ENCODE data around the gene C1GALT1. TPM values are rescaled to one million over a fixed set of nuclear protein-coding genes. Genes with fewer than 3 reads are reported as not detected.

C1GALT1 gene
- total RNA-seq, 3 donors from 2014 or later, result 23.3 to 38.9 (median 30.1) TPM

GRCh38 chr7:7164591-7164990 lies 17.8 kb upstream of the C1GALT1 start:
- ATAC-seq (peak; percentile 42), DNase-seq (peak in 1 of 3 donors; percentile 36)
- H3K36me3 ChIP-seq (ENCODE audit: low read depth), result no peaks in the 10 kb centered on the region
- intact Hi-C loops (cut with DNase I, micrococcal nuclease), result no loop called here
- H3K9me3 ChIP-seq, result no peaks in the 10 kb centered on the region
- no peak for TF ChIP-seq CTCF (IDR thresholded peaks at IDR 0.05)
- no peaks in the 10 kb centered on the region for H3K4me1 ChIP-seq (ENCODE audit: low read depth)
- no peak overlapping the region for H3K4me3 ChIP-seq

GRCh38 chr7:7165372-7165771 lies 17.0 kb upstream of the C1GALT1 start:
- intact Hi-C loops (cut with DNase I, micrococcal nuclease), result no loop called here
- no peak for TF ChIP-seq CTCF (IDR thresholded peaks at IDR 0.05)
- DNase-seq (no peak), ATAC-seq (no peak)
- H3K9me3 ChIP-seq, result no peaks in the 10 kb centered on the region
- H3K36me3 ChIP-seq (ENCODE audit: low read depth), result no peaks in the 10 kb centered on the region
- no peaks in the 10 kb centered on the region for H3K4me1 ChIP-seq (ENCODE audit: low read depth)
- H3K4me3 ChIP-seq, result no peak overlapping the region

- Histone ChIP-seq H3K36me3 (ENCODE audit: low read depth) (no peaks in the 10 kb centered on the region), H3K4me3 (no peak overlapping the region), H3K9me3 (no peaks in the 10 kb centered on the region), H3K4me1 (ENCODE audit: low read depth) (no peaks in the 10 kb centered on the region)
- peak; percentile 25 for ATAC-seq
- DNase-seq, result no peak
- intact Hi-C loops (cut with DNase I, micrococcal nuclease), result no loop called here
- no peak for TF ChIP-seq CTCF (IDR thresholded peaks at IDR 0.05)
Observed at GRCh38 chr7:7166318-7166717, 16.0 kb upstream of the C1GALT1 start.

GRCh38 chr7:7169296-7169695 lies 13.0 kb upstream of the C1GALT1 start:
- no peak for ATAC-seq
- TF ChIP-seq CTCF (IDR thresholded peaks at IDR 0.05), result no peak
- no peak for DNase-seq
- Histone ChIP-seq H3K4me3 (no peak overlapping the region), H3K4me1 (ENCODE audit: low read depth) (no peaks in the 10 kb centered on the region), H3K9me3 (no peaks in the 10 kb centered on the region), H3K36me3 (ENCODE audit: low read depth) (no peaks in the 10 kb centered on the region)
- intact Hi-C loops (cut with DNase I, micrococcal nuclease), result no loop called here

- Histone ChIP-seq H3K36me3 (ENCODE audit: low read depth) (no peaks in the 10 kb centered on the region), H3K9me3 (no peaks in the 10 kb centered on the region), H3K4me3 (no peak overlapping the region), H3K4me1 (ENCODE audit: low read depth) (no peaks in the 10 kb centered on the region)
- ATAC-seq (no peak), DNase-seq (no peak)
- TF ChIP-seq CTCF (IDR thresholded peaks at IDR 0.05), result no peak
- intact Hi-C loops (cut with DNase I, micrococcal nuclease), result no loop called here
Observed at GRCh38 chr7:7173956-7174632, 8.2 kb upstream of the C1GALT1 start.
